LNCaP clone FGC (cell line): ENCODE results near the gene ADCY5.

ENCODE experiments used
- DNase-seq: peaks from one replicate; pipeline ENCODE4 v3.0.0-alpha.2; 2011; ENCODE audit warnings: low read depth
- H3K4me3 ChIP-seq: 2 replicates; pipeline ENCODE4 v1.5.1; 2011; ENCODE audit warnings: mild to moderate bottlenecking, low read depth, low read length, control low read depth
- CTCF ChIP-seq: IDR thresholded peaks from 2 replicates; pipeline ENCODE4 v1.5.1; 2012; ENCODE audit warnings: mild to moderate bottlenecking; ENCODE audit not compliant: control insufficient read depth, insufficient read depth; ENCODE audit errors: extremely low read depth

The ADCY5 gene

GRCh38 chr3:123400169-123400568 lies 48.7 kb downstream of the ADCY5 start:
- no peak for TF ChIP-seq CTCF
- H3K4me3 ChIP-seq: no peak overlapping the region
- no peak for DNase-seq

GRCh38 chr3:123399653-123400052 lies 49.2 kb downstream of the ADCY5 start:
- TF ChIP-seq CTCF: no peak
- no peak for DNase-seq
- H3K4me3 ChIP-seq: no peak overlapping the region

- H3K4me3 ChIP-seq: no peak overlapping the region
- no peak for DNase-seq
- no peak for TF ChIP-seq CTCF
Measured at GRCh38 chr3:123397921-123398785, 50.7 kb downstream of the ADCY5 start.

GRCh38 chr3:123397050-123397590 lies 51.8 kb downstream of the ADCY5 start:
- DNase-seq: no peak
- no peak for TF ChIP-seq CTCF

GRCh38 chr3:123396171-123397049 lies 52.5 kb downstream of the ADCY5 start:
- DNase-seq: no peak
- no peak for TF ChIP-seq CTCF

More at GRCh38 chr3:123397050-123397590, 51.8 kb downstream of the ADCY5 start:
- no peak overlapping the region for H3K4me3 ChIP-seq

GRCh38 chr3:123395235-123395634 lies 53.7 kb downstream of the ADCY5 start:
- no peak overlapping the region for H3K4me3 ChIP-seq
- no peak for DNase-seq
- no peak for TF ChIP-seq CTCF

More at GRCh38 chr3:123396171-123397049, 52.5 kb downstream of the ADCY5 start:
- H3K4me3 ChIP-seq: no peak overlapping the region
